Hepatocyte (in vitro differentiated cells): ENCODE data around the gene SLC34A1. TPM values are rescaled to one million over a fixed set of nuclear protein-coding genes. Genes with fewer than 3 reads are reported as not detected.

Experiments
- DNase-seq: peaks from one replicate; pipeline ENCODE4 v3.0.0-alpha.2; 2016; ENCODE audit warnings: low spot score
- H2AFZ ChIP-seq: fragments of 200-600 bp; sonication (generic); 2 replicates; pipeline ENCODE4 v1.6.0; 2016; ENCODE audit warnings: antibody characterized with exemption, mild to moderate bottlenecking
- H3K27ac ChIP-seq: fragments of 200-600 bp; sonication (generic); 2 replicates; pipeline ENCODE4 v1.5.1; 2016; ENCODE audit warnings: mild to moderate bottlenecking
- H3K27me3 ChIP-seq: fragments of 200-600 bp; sonication (generic); 2 replicates; pipeline ENCODE4 v1.6.1; 2016
- H3K36me3 ChIP-seq: fragments of 200-600 bp; sonication (generic); replicated peaks from 2 replicates; pipeline ENCODE4 v1.5.1; 2016; ENCODE audit warnings: low read depth; ENCODE audit not compliant: insufficient read depth
- H3K4me1 ChIP-seq: fragments of 200-600 bp; sonication (generic); 2 replicates; pipeline ENCODE4 v1.5.1; 2016; ENCODE audit warnings: mild to moderate bottlenecking, moderate library complexity; ENCODE audit not compliant: insufficient read depth
- H3K4me2 ChIP-seq: fragments of 200-600 bp; sonication (generic); 2 replicates; pipeline ENCODE4 v1.6.0; 2016
- H3K4me3 ChIP-seq: fragments of 200-600 bp; sonication (generic); 2 replicates; pipeline ENCODE4 v1.5.1; 2016; ENCODE audit warnings: mild to moderate bottlenecking
- H3K79me2 ChIP-seq: fragments of 200-600 bp; sonication (generic); 2 replicates; pipeline ENCODE4 v1.6.0; 2017; ENCODE audit warnings: mild to moderate bottlenecking
- H3K9me2 ChIP-seq: fragments of 200-600 bp; sonication (generic); replicated peaks from 2 replicates; pipeline ENCODE4 v1.6.0; 2017; ENCODE audit warnings: mild to moderate bottlenecking; ENCODE audit not compliant: insufficient read depth
- H3K9me3 ChIP-seq: fragments of 200-600 bp; sonication (generic); 2 replicates; pipeline ENCODE4 v1.5.1; 2016; ENCODE audit warnings: low read depth, mild to moderate bottlenecking
- H4K20me1 ChIP-seq: fragments of 200-600 bp; sonication (generic); 2 replicates; pipeline ENCODE4 v1.6.0; 2016; ENCODE audit warnings: mild to moderate bottlenecking; ENCODE audit not compliant: insufficient read depth, poor library complexity, severe bottlenecking
- EZH2 ChIP-seq: fragments of 200-600 bp; sonication (generic); IDR thresholded peaks from 2 replicates; pipeline ENCODE4 v1.6.1; 2016; ENCODE audit warnings: antibody characterized with exemption, mild to moderate bottlenecking, borderline replicate concordance
- EZH2phosphoT487 ChIP-seq: fragments of 200-600 bp; sonication (generic); IDR thresholded peaks from one replicate; pipeline ENCODE4 v1.6.1; 2018; ENCODE audit warnings: antibody characterized with exemption, mild to moderate bottlenecking, low read depth, moderate library complexity; ENCODE audit not compliant: unreplicated experiment, severe bottlenecking
- WGBS: methylation state at CpG from one replicate; pipeline ENCODE4 v1.1.6; 2016; ENCODE audit warnings: low lambda C conversion rate; ENCODE audit errors: missing lambda C conversion rate; 5-methylcytosine and 5-hydroxymethylcytosine counted together
- polyA plus RNA-seq: library from polyadenylated mRNA; unstranded; fragments of >200 nt; fragmentation: Nextera tagmentation; extraction: Ambion mirVana; gene quantifications from 2 replicates; pipeline ENCODE4 v1.2.1, GENCODE V29; 2016
- total RNA-seq: library from RNA; depleted of rRNA; stranded (reverse); fragments of >200 nt; gene quantifications from 2 replicates; pipeline ENCODE4 v1.2.3, GENCODE V29; 2014
- TF ChIP-seq, protein P1 (sequence below): fragments of 200-600 bp; sonication (generic); IDR thresholded peaks from 2 replicates; pipeline ENCODE4 v1.5.1; 2016; ENCODE audit warnings: antibody characterized with exemption, mild to moderate bottlenecking; ENCODE audit not compliant: poor library complexity

The SLC34A1 gene
- total and polyA plus RNA-seq, 2 experiments from 2014 or later: not detected

DNA sequence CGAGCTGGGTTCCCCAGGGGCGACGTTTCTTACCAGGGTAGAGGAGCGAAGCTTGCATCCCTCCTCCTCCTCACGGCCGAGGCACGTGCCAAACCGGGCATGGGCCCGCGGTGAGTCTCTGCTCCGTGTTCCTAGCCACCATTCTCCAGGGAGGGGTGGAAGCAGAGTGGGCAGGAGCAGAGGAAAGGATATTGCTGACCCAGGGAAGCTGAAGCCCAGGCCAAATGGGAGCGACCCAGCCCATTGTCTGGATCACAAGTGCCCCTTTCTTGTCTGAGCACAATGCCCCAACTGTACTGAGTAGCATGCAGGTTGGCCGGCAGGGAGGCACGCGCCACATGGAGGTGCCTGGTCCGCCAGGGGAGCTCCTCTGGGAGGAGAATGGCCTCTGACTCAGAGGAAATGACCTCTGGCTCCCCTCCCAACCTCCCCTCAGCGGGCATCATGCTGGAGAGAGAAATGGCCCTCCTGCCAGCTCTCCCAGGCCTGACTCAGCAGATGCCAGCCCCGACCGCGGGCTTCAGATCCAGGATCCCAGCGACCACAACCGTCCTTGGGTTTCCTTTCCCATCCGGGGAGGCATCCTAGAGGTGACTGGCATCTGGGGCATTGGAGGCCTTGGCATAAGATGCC lies 63.5 kb downstream of the SLC34A1 start:
- no peaks in the 10 kb centered on the region for H3K9me3 ChIP-seq
- H3K4me2 ChIP-seq: peak overlapping the region; percentile 100
- H3K27ac ChIP-seq: no peak overlapping the region
- 23% methylated on average over 23 of the region's 23 CpGs for WGBS
- no peaks in the 10 kb centered on the region for H4K20me1 ChIP-seq
- no peak overlapping the region for H2AFZ ChIP-seq
- H3K4me3 ChIP-seq: no peak overlapping the region
- no peaks in the 10 kb centered on the region for H3K79me2 ChIP-seq
- no peaks in the 10 kb centered on the region for H3K36me3 ChIP-seq
- H3K27me3 ChIP-seq: peaks cover 3% of the 10 kb centered on the region
- no peak for TF ChIP-seq EZH2phosphoT487
- no peak for TF ChIP-seq EZH2
- TF ChIP-seq, protein P1, sequence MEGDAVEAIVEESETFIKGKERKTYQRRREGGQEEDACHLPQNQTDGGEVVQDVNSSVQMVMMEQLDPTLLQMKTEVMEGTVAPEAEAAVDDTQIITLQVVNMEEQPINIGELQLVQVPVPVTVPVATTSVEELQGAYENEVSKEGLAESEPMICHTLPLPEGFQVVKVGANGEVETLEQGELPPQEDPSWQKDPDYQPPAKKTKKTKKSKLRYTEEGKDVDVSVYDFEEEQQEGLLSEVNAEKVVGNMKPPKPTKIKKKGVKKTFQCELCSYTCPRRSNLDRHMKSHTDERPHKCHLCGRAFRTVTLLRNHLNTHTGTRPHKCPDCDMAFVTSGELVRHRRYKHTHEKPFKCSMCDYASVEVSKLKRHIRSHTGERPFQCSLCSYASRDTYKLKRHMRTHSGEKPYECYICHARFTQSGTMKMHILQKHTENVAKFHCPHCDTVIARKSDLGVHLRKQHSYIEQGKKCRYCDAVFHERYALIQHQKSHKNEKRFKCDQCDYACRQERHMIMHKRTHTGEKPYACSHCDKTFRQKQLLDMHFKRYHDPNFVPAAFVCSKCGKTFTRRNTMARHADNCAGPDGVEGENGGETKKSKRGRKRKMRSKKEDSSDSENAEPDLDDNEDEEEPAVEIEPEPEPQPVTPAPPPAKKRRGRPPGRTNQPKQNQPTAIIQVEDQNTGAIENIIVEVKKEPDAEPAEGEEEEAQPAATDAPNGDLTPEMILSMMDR: no peak
- DNase-seq: peak; percentile 60
- peaks cover 13% of the 10 kb centered on the region for H3K4me1 ChIP-seq
- no peaks in the 10 kb centered on the region for H3K9me2 ChIP-seq

Other genes starting within 250 kb of the SLC34A1 start
- gene RAB24, start 80.7 kb upstream of the SLC34A1 start, total RNA-seq: 25.7 and 30.3 TPM in 2 replicates
- 64.6 and 76.6 TPM in 2 replicates for gene RAB24, start 80.7 kb upstream of the SLC34A1 start, polyA plus RNA-seq
- gene PRELID1, start 80.6 kb upstream of the SLC34A1 start, total RNA-seq: 228 and 245 TPM in 2 replicates
- gene PRELID1, start 80.6 kb upstream of the SLC34A1 start, polyA plus RNA-seq: 255 and 282 TPM in 2 replicates
- gene MXD3, start 72.5 kb upstream of the SLC34A1 start, total RNA-seq: 14.0 and 22.3 TPM in 2 replicates
- gene MXD3, start 72.5 kb upstream of the SLC34A1 start, polyA plus RNA-seq: 11.9 and 16.5 TPM in 2 replicates
- 357 and 366 TPM in 2 replicates for gene LMAN2, start 32.8 kb upstream of the SLC34A1 start, total RNA-seq
- gene LMAN2, start 32.8 kb upstream of the SLC34A1 start, polyA plus RNA-seq: 381 and 391 TPM in 2 replicates
- 26.1 and 36.5 TPM in 2 replicates for gene RGS14, start 26.5 kb upstream of the SLC34A1 start, total RNA-seq
- gene RGS14, start 26.5 kb upstream of the SLC34A1 start, polyA plus RNA-seq: 30.7 and 37.0 TPM in 2 replicates
- gene PFN3, start 16.2 kb downstream of the SLC34A1 start, total RNA-seq: not detected in 2 replicates
- gene PFN3, start 16.2 kb downstream of the SLC34A1 start, polyA plus RNA-seq: not detected in 2 replicates
- gene F12, start 25.1 kb downstream of the SLC34A1 start, total RNA-seq: 16.5 and 18.2 TPM in 2 replicates
- gene F12, start 25.1 kb downstream of the SLC34A1 start, polyA plus RNA-seq: 46.6 and 49.8 TPM in 2 replicates
- gene GRK6, start 42.2 kb downstream of the SLC34A1 start, total RNA-seq: 29.3 and 31.6 TPM in 2 replicates
- gene GRK6, start 42.2 kb downstream of the SLC34A1 start, polyA plus RNA-seq: 27.3 and 31.1 TPM in 2 replicates
- gene PRR7, start 62.4 kb downstream of the SLC34A1 start, total RNA-seq: 4.8 TPM in 2 replicates
- 11.7 and 14.3 TPM in 2 replicates for gene PRR7, start 62.4 kb downstream of the SLC34A1 start, polyA plus RNA-seq
- gene DBN1, start 89.2 kb downstream of the SLC34A1 start, total RNA-seq: 83.7 and 107 TPM in 2 replicates
- gene DBN1, start 89.2 kb downstream of the SLC34A1 start, polyA plus RNA-seq: 116 and 122 TPM in 2 replicates
- 43.5 and 57.1 TPM in 2 replicates for gene PDLIM7, start 113.2 kb downstream of the SLC34A1 start, total RNA-seq
- 143 and 156 TPM in 2 replicates for gene PDLIM7, start 113.2 kb downstream of the SLC34A1 start, polyA plus RNA-seq
- 3.3 and 3.5 TPM in 2 replicates for gene DOK3, start 125.4 kb downstream of the SLC34A1 start, total RNA-seq
- 2.6 and 3.1 TPM in 2 replicates for gene DOK3, start 125.4 kb downstream of the SLC34A1 start, polyA plus RNA-seq
- 45.0 and 65.9 TPM in 2 replicates for gene DDX41, start 132.5 kb downstream of the SLC34A1 start, total RNA-seq
- 42.8 and 50.7 TPM in 2 replicates for gene DDX41, start 132.5 kb downstream of the SLC34A1 start, polyA plus RNA-seq
- 31.4 and 67.6 TPM in 2 replicates for gene FAM193B, start 170.1 kb downstream of the SLC34A1 start, total RNA-seq
- gene FAM193B, start 170.1 kb downstream of the SLC34A1 start, polyA plus RNA-seq: 76.1 and 136 TPM in 2 replicates
- 171 and 187 TPM in 2 replicates for gene TMED9, start 207.8 kb downstream of the SLC34A1 start, total RNA-seq
- gene TMED9, start 207.8 kb downstream of the SLC34A1 start, polyA plus RNA-seq: 512 and 519 TPM in 2 replicates
- gene B4GALT7, start 215.7 kb downstream of the SLC34A1 start, total RNA-seq: 28.5 and 29.2 TPM in 2 replicates
- gene B4GALT7, start 215.7 kb downstream of the SLC34A1 start, polyA plus RNA-seq: 60.7 and 67.6 TPM in 2 replicates